Adrenal gland (tissue), 12 donors: ENCODE data around the gene SLX4. TPM values are rescaled to one million over a fixed set of nuclear protein-coding genes. Genes with fewer than 3 reads are reported as not detected.

Source experiments
- DNase-seq, 7 donors: peaks; one replicate each; pipeline ENCODE4 v3.0.0-alpha.2; 2019 to 2020
- H3K27ac ChIP-seq, 5 donors: fragments of 200-600 bp; sonication (generic) in 4 of 5; 1 replicate in 3 of 5; 2 replicates in 2 of 5; pipeline versions ENCODE4 v1.5.1 to v1.8.0; 2016 to 2020; ENCODE audit warnings: mild to moderate bottlenecking in 1 of 5
- H3K27me3 ChIP-seq: fragments of 200-600 bp; 2 replicates; pipeline ENCODE4 v1.8.0; 2021
- H3K36me3 ChIP-seq, 2 donors: fragments of 200-600 bp; replicated peaks in 1 of 2; 1 replicate in 1 of 2; 2 replicates in 1 of 2; pipeline versions ENCODE4 v1.5.1 to v1.8.0; 2018 to 2022
- H3K4me1 ChIP-seq, 2 donors: fragments of 200-600 bp; replicated peaks in 1 of 2; 1 replicate in 1 of 2; 2 replicates in 1 of 2; pipeline versions ENCODE4 v1.5.1 to v1.8.0; 2018 to 2021
- H3K4me3 ChIP-seq, 4 donors: fragments of 200-600 bp; sonication (generic) in 3 of 4; one replicate each; pipeline ENCODE4 v1.5.1; 2016 to 2018
- H3K9me3 ChIP-seq, 3 donors: fragments of 200-600 bp; sonication (generic) in 1 of 3; replicated peaks in 1 of 3; 1 replicate in 2 of 3; 2 replicates in 1 of 3; pipeline versions ENCODE4 v1.5.1 to v1.8.0; 2016 to 2021
- POLR2A ChIP-seq, 2 donors: fragments of 450-650 bp; IDR thresholded peaks; one replicate each; pipeline ENCODE4 v1.6.1; 2017; ENCODE audit warnings: antibody characterized with exemption in 2 of 2, mild to moderate bottlenecking in 2 of 2, moderate library complexity in 1 of 2
- WGBS, 4 donors: extraction: QIAGEN DNeasy Blood & Tissue Kit in 2 of 4; methylation state at CpG; one replicate each; pipeline versions ENCODE4 v1.1.5 to v1.1.7; 2013 to 2017; 5-methylcytosine and 5-hydroxymethylcytosine counted together
- intact Hi-C, 2 donors: fragments of 100-400 bp; cut with DNase I; formaldehyde crosslinking; loops; one replicate each; pipeline versions ENCODE4 v1.14.1 to v1.15.0; 2022 to 2023
- polyA plus RNA-seq, 3 donors: library from polyadenylated mRNA; stranded (reverse); fragments of 200-250 nt in 2 of 3; fragments of 350-450 nt in 1 of 3; fragmentation: Illumina TruSeq in 1 of 3; extraction: RNeasy Lipid Tissue Mini Kit (QIAGEN cat#74804) in 1 of 3; gene quantifications; one replicate each; pipeline ENCODE4 v1.2.3, GENCODE V29; 2013 to 2014
- total RNA-seq, 9 donors: library from RNA; depleted of rRNA in 4 of 9; stranded (reverse); fragments of >200 nt in 4 of 9; fragments of 120-200 nt in 1 of 9; fragmentation: NEBNext Ultra II Directional in 1 of 9; extraction: Animal tissue kit (Norgen Biotek cat#: 25700) in 1 of 9; gene quantifications; one replicate each; pipeline versions ENCODE4 v1.1.0 to v1.2.4, GENCODE V29; 2013 to 2023
- TF ChIP-seq, protein P1 (sequence below), 6 experiments: fragments of 450-650 bp in 4 of 6; fragments of 200-600 bp in 2 of 6; sonication (generic) in 1 of 6; IDR thresholded peaks; 1 replicate in 5 of 6; 2 replicates in 1 of 6; pipeline versions ENCODE4 v1.5.1 to v1.8.0; 2016 to 2021; ENCODE audit warnings: antibody characterized with exemption in 6 of 6, mild to moderate bottlenecking in 2 of 6, moderate library complexity in 1 of 6
- donor health status: healthy with polysubstance abuse.
- donor health status: Bipolar disorder and iron deficiency.
- donor health status: DM: yes; HTN: yes; CAD: no.
- donor health status: DM: no; HTN: no; CAD: no.
- donor health status: DM: no; HTN: no; CAD: no.
- donor health status: DM: yes; HTN: yes; CAD: no.

SLX4 gene
- total and polyA plus RNA-seq, 12 donors = 1.7 to 8.2 (median 4.2) TPM

DNA sequence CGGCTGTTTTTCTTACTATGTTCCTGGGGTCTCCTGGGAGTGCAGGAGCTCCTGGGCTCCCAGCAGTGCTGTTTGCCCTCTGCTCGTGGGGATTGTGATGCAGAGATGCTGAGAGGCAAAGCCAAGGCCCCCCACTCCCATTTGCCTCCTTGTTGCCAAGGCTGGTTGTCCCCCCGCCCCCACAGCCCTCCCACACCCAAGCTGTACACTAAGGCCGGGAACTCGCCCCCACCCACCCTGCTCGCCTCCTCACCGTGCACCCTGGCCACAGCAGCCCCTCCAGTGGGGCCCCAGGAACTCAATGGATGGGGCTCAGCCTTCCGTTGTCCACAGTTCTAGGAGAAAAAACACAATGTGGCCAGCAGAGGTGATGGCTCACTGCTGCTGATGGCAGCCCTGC is 44.4 kb downstream of the SLX4 start:
- 56 to 73% (median 67%) methylated on average over 2 to 8 of the region's 8 CpGs for WGBS, 4 donors
- no peaks in the 10 kb centered on the region for H3K27me3 ChIP-seq
- intact Hi-C loops = no loop called here

DNA sequence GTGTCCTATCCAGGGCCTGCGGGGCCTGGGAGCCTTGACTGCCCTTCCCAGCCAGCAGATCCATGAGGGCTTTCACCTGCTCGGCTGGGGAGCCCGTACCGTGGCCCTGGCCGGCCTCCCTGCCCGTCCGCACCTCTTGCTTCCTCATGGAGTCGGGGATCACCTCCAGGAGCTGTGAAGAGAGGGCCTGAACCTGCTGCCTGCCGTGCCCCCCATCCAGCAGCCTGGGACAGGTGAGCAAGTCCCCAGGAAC is 46.6 kb downstream of the SLX4 start:
- Histone ChIP-seq H3K4me1 (no peaks in the 10 kb centered on the region), H3K9me3 (no peaks in the 10 kb centered on the region), H3K36me3 (no peaks in the 10 kb centered on the region), H3K27ac (no peak overlapping the region), H3K4me3 (no peak overlapping the region), H3K27me3 (no peaks in the 10 kb centered on the region)
- intact Hi-C loops = no loop called here
- DNase-seq = no peak
- TF ChIP-seq POLR2A (IDR thresholded peaks at IDR 0.05) = no peak
- TF ChIP-seq, protein P1, sequence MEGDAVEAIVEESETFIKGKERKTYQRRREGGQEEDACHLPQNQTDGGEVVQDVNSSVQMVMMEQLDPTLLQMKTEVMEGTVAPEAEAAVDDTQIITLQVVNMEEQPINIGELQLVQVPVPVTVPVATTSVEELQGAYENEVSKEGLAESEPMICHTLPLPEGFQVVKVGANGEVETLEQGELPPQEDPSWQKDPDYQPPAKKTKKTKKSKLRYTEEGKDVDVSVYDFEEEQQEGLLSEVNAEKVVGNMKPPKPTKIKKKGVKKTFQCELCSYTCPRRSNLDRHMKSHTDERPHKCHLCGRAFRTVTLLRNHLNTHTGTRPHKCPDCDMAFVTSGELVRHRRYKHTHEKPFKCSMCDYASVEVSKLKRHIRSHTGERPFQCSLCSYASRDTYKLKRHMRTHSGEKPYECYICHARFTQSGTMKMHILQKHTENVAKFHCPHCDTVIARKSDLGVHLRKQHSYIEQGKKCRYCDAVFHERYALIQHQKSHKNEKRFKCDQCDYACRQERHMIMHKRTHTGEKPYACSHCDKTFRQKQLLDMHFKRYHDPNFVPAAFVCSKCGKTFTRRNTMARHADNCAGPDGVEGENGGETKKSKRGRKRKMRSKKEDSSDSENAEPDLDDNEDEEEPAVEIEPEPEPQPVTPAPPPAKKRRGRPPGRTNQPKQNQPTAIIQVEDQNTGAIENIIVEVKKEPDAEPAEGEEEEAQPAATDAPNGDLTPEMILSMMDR (IDR thresholded peaks at IDR 0.05) = no peak
- WGBS, 4 donors = 95 to 100% (median 98%) methylated on average over 1 to 9 of the region's 9 CpGs

More for the DNA sequence above, 44.4 kb downstream of the SLX4 start:
- Histone ChIP-seq H3K36me3 (no peaks in the 10 kb centered on the region), H3K27ac (no peak overlapping the region), H3K4me3 (no peak overlapping the region), H3K4me1 (no peaks in the 10 kb centered on the region), H3K9me3 (no peaks in the 10 kb centered on the region)
- DNase-seq = no peak
- no peak for TF ChIP-seq POLR2A (IDR thresholded peaks at IDR 0.05)
- TF ChIP-seq, protein P1 (IDR thresholded peaks at IDR 0.05) = no peak

DNA sequence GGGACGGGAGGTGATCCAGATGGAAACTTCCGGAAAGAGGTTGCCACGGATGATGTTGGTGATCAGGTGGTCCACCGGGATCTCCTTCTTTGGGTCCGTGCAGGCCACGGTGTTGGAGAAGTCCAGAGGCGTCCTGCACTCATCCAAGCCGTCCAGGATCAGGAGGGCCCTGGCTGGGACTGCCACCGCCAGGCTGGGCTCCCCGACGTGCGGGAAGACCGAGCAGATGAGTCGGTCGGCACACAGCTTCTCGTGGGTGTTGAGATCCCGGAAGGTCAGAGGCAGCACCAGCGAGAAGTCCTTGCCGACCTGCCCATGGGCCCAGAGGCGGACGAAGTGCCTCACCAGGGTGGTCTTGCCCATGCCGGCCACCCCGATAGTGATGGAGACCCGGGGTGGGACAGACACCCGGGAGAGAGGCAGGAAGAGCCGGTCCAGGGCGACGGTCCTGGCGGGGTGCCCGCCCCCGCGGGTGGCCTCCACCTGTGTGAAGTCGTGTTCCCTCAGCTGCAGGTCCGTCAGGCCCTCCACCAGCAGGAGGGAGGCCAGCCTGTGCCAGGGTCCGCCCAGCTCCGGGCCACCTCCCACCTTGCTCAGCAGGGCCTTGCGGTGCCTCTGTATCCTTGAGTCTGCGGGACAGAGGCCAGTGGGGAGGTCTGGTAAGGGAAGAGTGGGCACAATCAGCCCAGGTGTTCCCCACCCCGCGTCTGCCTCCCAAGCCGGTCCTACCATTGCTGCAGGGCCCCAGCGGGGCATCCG is 47.1 kb downstream of the SLX4 start:
- H3K27me3 ChIP-seq = no peaks in the 10 kb centered on the region
- no peaks in the 10 kb centered on the region for H3K9me3 ChIP-seq
- H3K27ac ChIP-seq = no peak overlapping the region
- DNase-seq = no peak
- H3K4me3 ChIP-seq = no peak overlapping the region
- H3K36me3 ChIP-seq = no peaks in the 10 kb centered on the region
- no peaks in the 10 kb centered on the region for H3K4me1 ChIP-seq
- intact Hi-C loops = no loop called here
- no peak for TF ChIP-seq POLR2A (IDR thresholded peaks at IDR 0.05)
- TF ChIP-seq, protein P1 (IDR thresholded peaks at IDR 0.05) = no peak
- 91 to 94% (median 92%) methylated on average over 17 to 43 of the region's 43 CpGs for WGBS, 4 donors

DNA sequence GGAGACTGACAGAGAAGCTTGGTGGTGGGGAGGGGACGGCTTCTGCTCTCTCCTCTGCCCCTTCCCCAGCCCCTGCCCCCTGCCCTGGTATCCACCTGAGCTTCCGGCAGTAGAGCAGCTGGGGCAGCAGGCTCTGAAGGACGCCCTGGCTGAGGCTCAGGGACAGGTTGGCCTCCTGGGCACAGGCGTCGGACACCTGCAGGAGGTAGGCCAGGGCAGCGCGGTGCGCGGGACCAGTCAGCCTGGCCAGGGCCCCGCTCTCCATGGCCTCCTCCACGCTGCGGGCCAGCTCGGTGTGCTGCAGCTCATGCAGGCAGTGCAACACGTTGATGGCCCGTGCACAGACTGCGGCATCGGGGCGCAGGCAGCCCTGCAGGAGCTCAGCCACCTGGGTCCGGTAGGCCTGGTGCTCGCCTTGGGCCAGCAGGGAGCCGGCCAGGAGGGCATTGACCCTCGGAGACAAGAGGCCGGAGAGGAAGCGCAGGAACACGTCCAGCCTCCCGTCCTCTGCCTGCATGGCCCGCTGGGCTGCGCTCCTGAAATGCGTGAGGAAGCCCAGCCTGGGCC is 48.4 kb downstream of the SLX4 start:
- Histone ChIP-seq H3K4me3 (no peak overlapping the region), H3K9me3 (no peaks in the 10 kb centered on the region), H3K27ac (no peak overlapping the region), H3K4me1 (no peaks in the 10 kb centered on the region), H3K36me3 (no peaks in the 10 kb centered on the region), H3K27me3 (no peaks in the 10 kb centered on the region)
- DNase-seq = no peak
- 87 to 95% (median 92%) methylated on average over 2 to 29 of the region's 29 CpGs for WGBS, 4 donors
- TF ChIP-seq, protein P1 (IDR thresholded peaks at IDR 0.05) = no peak
- TF ChIP-seq POLR2A (IDR thresholded peaks at IDR 0.05) = no peak
- intact Hi-C loops = no loop called here
